Suprapubic skin (tissue), 4 donors: ENCODE results near the gene PACS2.

ENCODE experiments used
- POLR2A ChIP-seq, 2 donors: fragments of 450-650 bp; IDR thresholded peaks; one replicate each; pipeline ENCODE4 v1.6.1; 2017; ENCODE audit warnings: antibody characterized with exemption in 2 of 2, mild to moderate bottlenecking in 2 of 2, moderate library complexity in 2 of 2
- POLR2AphosphoS5 ChIP-seq, 3 donors: sonication (generic); formaldehyde crosslinking; IDR thresholded peaks; one replicate each; pipeline ENCODE4 v1.6.1; 2017; ENCODE audit warnings: antibody characterized with exemption in 3 of 3
- TF ChIP-seq, protein P1 (sequence below), 2 donors: fragments of 200-600 bp in 1 of 2; fragments of 450-650 bp in 1 of 2; sonication (generic) in 1 of 2; IDR thresholded peaks; one replicate each; pipeline ENCODE4 v1.5.1; 2016 to 2019; ENCODE audit warnings: antibody characterized with exemption in 2 of 2, mild to moderate bottlenecking in 1 of 2, moderate library complexity in 1 of 2

DNA sequence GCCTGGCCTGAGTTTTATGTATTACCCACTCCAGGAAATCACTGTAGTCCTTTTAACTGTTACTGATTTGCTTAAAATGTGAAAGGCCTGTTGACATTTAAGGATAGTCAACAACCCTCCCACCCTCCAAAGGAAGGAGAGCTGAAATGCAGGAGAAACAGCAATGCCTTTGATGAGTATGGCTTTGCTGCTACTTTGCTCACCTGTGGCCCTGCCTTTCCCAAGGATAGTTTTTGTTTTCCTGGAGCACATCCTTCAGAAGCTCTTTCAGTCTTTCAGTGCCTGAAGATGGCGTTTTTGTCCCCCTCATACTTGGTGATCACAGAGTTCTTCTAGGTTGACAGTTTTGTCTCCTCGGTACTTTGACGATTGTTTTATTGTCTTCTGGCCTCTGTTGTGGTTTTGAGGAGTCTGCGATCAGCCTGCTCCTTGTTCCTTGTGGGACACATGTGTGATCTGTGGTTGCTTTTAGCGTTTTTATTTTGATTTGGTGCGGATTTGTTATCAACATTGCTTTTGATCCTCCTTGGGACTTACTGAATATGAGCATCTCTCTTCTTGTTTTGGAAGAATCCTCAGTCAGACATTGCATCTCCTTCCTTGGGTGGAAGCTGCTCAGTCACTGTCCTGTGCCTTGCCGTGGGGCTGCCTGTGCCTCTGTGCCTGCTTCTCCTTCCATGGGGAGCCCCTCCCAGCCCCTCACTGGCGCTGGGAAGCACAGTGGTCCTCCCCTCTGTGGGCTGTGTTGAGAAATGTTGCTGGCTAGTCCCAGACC lies 17.2 kb downstream of the PACS2 start:
- TF ChIP-seq, protein P1, sequence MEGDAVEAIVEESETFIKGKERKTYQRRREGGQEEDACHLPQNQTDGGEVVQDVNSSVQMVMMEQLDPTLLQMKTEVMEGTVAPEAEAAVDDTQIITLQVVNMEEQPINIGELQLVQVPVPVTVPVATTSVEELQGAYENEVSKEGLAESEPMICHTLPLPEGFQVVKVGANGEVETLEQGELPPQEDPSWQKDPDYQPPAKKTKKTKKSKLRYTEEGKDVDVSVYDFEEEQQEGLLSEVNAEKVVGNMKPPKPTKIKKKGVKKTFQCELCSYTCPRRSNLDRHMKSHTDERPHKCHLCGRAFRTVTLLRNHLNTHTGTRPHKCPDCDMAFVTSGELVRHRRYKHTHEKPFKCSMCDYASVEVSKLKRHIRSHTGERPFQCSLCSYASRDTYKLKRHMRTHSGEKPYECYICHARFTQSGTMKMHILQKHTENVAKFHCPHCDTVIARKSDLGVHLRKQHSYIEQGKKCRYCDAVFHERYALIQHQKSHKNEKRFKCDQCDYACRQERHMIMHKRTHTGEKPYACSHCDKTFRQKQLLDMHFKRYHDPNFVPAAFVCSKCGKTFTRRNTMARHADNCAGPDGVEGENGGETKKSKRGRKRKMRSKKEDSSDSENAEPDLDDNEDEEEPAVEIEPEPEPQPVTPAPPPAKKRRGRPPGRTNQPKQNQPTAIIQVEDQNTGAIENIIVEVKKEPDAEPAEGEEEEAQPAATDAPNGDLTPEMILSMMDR (IDR thresholded peaks at IDR 0.05), result no peak
- TF ChIP-seq POLR2AphosphoS5 (IDR thresholded peaks at IDR 0.05), result no peak
- no peak for TF ChIP-seq POLR2A (IDR thresholded peaks at IDR 0.05)
